IMR-90 (cell line): ENCODE results near the gene MAP3K5.

Source experiments
- CEBPB ChIP-seq: IDR thresholded peaks from 2 replicates; pipeline ENCODE4 v1.6.1; 2012; ENCODE audit warnings: low read depth, low read length, improper control_type of control experiment
- CHD1 ChIP-seq: IDR thresholded peaks from 2 replicates; pipeline ENCODE4 v1.6.1; 2012; ENCODE audit warnings: low read depth, low read length, improper control_type of control experiment
- CTCF ChIP-seq: conservative IDR thresholded peaks from 2 replicates; pipeline ENCODE4 v1.5.1; 2012; ENCODE audit warnings: mild to moderate bottlenecking, low read depth, low read length, improper control_type of control experiment
- FOS ChIP-seq: fragments of 150-350 bp; IDR thresholded peaks from 2 replicates; pipeline ENCODE4 v1.6.1; 2016; ENCODE audit warnings: low read depth, low read length
- MAFK ChIP-seq: IDR thresholded peaks from 2 replicates; pipeline ENCODE4 v1.6.1; 2012; ENCODE audit warnings: low read depth, low read length, improper control_type of control experiment
- MAZ ChIP-seq: IDR thresholded peaks from 2 replicates; pipeline ENCODE4 v1.6.1; 2012; ENCODE audit warnings: low read depth, mild to moderate bottlenecking, low read length, improper control_type of control experiment, moderate library complexity, borderline replicate concordance
- MXI1 ChIP-seq: IDR thresholded peaks from 2 replicates; pipeline ENCODE4 v1.6.1; 2012; ENCODE audit warnings: low read depth, mild to moderate bottlenecking, low read length, moderate library complexity, borderline replicate concordance
- NFE2L2 ChIP-seq: fragments of 150-350 bp; IDR thresholded peaks from 2 replicates; pipeline ENCODE4 v1.6.1; 2016; ENCODE audit warnings: low read depth, mild to moderate bottlenecking, low read length
- POLR2A ChIP-seq: IDR thresholded peaks from 2 replicates; pipeline ENCODE4 v1.6.1; 2012; ENCODE audit warnings: mild to moderate bottlenecking, low read depth, low read length
- RAD21 ChIP-seq: IDR thresholded peaks from 2 replicates; pipeline ENCODE4 v1.6.1; 2012; ENCODE audit warnings: low read length, improper control_type of control experiment
- RCOR1 ChIP-seq: IDR thresholded peaks from 2 replicates; pipeline ENCODE4 v1.6.1; 2012; ENCODE audit warnings: mild to moderate bottlenecking, low read length, improper control_type of control experiment; ENCODE audit not compliant: insufficient replicate concordance
- RFX5 ChIP-seq: IDR thresholded peaks from 2 replicates; pipeline ENCODE4 v1.8.0; 2012; ENCODE audit warnings: low read depth, mild to moderate bottlenecking, low read length, moderate library complexity
- SMC3 ChIP-seq: fragments of 150-350 bp; IDR thresholded peaks from 2 replicates; pipeline ENCODE4 v1.6.1; 2016; ENCODE audit warnings: low read depth, mild to moderate bottlenecking, antibody characterized with exemption, low read length, moderate library complexity

GRCh38 chr6:136677344-136677743 lies 114.9 kb downstream of the MAP3K5 start:
- no peak for TF ChIP-seq POLR2A
- TF ChIP-seq RAD21 = no peak
- no peak for TF ChIP-seq CTCF
- no peak for TF ChIP-seq RFX5
- TF ChIP-seq SMC3 = no peak
- TF ChIP-seq MAZ = no peak
- TF ChIP-seq RCOR1 = no peak
- no peak for TF ChIP-seq MXI1
- no peak for TF ChIP-seq CEBPB
- no peak for TF ChIP-seq MAFK
- no peak for TF ChIP-seq CHD1
- no peak for TF ChIP-seq FOS
- TF ChIP-seq NFE2L2 = no peak
